HPDE6-E6E7 (cell line): ENCODE results near the gene PDCD7.
"Not testable (repeated sequence)": the region's sequence is repeated elsewhere in the genome, so short reads cannot be mapped to it uniquely, and the experiment has no call there.

Experiments used
- DNase-seq: peaks from one replicate; pipeline ENCODE4 v3.0.0; 2011; ENCODE audit warnings: missing footprints; ENCODE audit errors: extremely low spot score

PDCD7 gene

DNA sequence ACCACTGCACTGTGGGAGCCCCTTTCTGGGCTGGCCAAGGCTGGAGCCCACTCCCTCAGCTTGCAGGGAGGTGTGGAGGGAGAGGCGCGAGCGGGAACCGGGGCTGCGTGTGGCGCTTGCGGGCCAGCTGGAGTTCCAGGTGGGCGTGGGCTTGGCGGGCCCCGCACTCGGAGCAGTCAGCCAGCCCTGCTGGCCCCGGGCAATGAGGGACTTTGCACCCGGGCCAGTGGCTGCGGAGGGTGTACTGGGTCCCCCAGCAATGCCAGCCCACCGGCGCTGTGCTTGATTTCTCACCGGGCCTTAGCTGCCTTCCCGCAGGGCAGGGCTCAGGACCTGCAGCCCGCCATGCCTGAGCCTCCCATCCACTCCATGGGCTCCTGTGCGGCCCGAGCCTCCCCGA, 58.7 kb downstream of the PDCD7 start:
- DNase-seq: not testable (repeated sequence)

DNA sequence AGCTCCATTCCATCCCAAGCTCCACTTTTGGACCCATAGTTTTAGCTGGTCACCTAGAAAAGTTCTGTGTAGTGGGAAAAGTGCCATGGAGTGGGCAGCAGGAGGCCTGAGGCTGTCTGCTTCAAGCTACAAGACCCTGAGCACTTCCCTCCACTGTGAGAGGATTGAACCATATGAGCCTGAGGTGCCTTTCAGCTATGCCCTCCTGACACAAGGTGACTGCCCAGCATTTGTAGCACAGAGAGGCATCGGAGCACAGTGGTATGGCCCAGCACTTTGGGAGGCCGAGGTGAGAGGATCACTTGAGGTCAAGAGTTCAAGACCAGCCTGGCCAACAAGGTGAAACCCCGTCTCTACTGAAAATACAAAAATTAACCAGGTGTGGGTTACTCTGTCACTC, 61.0 kb downstream of the PDCD7 start:
- no peak for DNase-seq

DNA sequence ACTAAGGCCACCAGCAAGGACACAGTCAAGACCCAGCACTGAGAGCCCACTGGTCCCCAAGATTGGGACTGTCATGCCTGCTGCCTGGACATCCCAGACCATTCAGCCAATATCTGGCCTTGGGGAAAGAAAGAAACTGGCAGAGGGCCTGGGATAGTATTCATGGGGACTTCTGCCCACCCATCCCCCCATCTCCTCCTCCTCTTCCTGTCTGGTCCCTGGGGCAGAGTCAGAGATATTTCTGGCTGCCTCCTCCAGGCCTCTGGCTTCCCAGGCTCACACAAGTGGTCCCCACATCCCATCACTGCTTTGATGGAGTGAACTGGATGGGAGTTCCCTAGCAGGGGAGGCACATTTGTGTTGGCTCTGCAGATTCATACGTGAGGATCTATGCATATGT, 61.6 kb downstream of the PDCD7 start:
- no peak for DNase-seq

DNA sequence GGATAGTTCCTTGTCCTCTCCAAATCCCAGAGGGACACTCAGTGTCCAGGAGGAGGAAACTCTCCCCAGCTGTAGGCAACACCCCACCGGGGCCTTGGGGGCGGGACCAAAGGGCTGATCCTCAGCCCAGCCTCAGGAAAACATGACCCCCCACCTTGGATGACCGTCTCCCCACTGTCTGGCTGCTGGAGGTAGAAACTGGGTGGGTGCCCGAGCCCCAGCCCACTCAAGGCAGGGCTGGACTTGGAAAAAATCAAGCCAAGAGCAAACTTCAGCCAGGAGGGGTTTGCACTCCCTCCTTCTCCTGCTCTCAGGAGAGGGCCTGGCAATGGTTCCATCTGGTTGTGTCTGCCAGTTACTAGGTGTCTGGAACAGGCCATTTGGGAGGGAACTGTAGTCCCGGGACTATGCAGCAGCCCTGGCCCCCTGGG, 62.2 kb downstream of the PDCD7 start:
- no peak for DNase-seq

DNA sequence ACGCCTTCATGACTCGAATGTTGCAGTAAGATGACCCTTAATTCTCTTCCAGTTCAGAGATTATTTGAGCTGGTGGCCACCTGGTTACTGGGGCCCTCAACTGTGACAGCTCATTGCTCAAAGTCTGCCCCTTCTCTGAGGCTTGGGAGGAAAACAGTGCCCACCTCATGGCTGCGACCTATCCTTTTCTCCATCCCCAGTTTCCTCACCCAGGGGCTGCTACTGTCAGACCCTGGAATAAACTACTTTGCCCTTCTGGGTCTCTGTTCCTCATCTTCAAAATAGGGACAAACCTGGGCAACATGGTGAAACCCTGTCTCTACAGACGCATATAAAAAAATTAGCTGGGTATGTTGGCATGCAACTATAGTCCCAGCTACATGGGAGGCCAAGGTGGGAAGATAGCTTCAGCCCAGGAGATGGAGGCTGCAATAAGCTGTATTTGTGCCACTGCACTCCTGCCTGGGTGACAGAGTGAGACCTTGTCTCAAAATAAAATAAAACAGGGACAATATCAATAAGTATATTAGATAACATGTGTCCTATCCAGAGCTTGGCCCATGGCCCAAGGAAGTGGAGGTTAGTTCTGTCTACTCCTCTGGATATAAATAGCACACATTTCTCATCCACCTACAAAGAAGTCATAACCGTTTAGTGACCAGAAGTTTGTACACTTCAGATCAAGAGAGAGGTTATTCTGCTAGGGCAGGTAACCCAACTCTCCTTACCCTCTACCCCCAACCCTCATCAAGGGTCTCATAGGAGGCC, 63.6 kb downstream of the PDCD7 start:
- DNase-seq: no peak

DNA sequence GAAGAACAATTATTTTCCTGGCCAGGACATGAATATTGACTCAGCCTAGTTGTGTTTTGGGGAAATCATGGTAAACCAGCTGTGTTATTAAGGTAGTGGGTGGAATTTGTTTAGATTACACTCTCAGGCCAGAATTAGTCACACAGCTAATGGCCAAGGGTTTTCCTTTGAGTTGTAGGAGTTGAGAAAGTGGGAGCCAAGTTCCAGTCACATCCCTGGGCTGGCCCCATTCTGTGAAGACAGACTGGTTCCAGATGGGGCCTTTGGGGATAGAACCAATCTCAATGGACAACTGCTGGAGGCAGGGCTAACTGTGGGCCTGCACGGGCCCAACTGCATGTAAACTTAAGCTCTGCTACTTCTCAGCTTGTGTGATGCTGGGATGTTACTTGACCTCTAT, 64.4 kb downstream of the PDCD7 start:
- DNase-seq: no peak

DNA sequence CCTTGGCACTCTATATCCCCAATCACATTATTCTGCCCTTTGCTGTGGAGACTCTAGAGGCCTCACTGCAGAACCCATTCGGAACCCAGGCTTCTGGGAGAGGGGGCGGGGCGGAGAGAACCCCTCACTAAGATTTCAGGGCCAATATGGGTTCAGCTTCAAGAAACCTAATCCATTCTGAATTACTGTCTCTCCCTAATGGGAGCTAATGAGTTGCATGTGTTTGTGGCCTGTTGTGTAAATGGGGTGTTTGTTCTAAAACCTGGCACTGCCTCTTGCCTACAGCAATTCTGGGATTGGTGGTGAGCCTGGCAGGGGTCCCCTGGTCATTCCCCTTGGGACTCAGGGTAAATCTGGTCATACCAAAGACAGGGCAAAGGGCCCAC, 65.2 kb downstream of the PDCD7 start:
- no peak for DNase-seq

DNA sequence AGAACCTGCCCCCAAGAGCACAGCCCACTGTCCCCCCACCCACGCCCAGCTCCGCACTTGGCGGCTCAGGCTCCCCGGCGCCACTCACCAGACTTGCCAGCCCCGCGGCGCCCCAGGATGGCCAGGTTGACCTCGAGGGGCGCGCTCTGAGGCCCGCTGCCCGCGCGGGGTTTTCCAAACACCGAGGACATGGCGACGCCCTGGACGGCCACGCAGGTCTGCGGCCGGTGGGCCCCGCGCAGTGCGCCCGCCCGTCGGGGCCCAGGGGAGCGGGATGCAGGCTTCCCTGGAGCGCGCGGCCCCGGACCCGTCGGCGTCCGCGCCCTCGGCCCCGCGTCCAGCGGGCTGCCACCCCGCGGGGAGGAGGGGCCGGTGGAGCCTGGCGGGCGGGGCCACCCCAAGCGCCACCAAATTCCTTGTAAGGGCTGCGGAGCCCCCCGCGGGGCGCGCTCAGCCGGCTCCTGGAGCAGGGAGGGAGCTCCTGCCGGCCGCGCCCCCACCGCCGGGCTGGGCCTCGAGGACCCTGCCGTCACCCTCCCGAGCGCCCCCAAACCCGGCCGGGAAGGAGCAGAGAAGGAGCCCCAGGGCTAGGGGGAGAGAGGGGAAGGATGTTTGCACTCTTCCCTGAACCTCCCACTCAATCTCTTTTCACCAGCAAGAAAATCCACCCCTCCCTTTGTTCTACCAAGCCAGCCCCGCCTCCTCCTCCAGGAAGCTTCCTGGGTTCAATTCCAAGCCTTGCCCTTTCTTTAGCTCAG, 65.8 kb downstream of the PDCD7 start, which contains the start of gene RASL12:
Gene RASL12, minus strand, starts transcription at position 347 of the 758 bp plus-strand sequence. Its CDS starts 156 bp downstream, at position 191.
- DNase-seq: no peak
